ENCODE measurements around the gene FDPS.
A peak's percentile ranks its signal among the peaks of the same experiment; 100 is the strongest.

The FDPS gene

DNA sequence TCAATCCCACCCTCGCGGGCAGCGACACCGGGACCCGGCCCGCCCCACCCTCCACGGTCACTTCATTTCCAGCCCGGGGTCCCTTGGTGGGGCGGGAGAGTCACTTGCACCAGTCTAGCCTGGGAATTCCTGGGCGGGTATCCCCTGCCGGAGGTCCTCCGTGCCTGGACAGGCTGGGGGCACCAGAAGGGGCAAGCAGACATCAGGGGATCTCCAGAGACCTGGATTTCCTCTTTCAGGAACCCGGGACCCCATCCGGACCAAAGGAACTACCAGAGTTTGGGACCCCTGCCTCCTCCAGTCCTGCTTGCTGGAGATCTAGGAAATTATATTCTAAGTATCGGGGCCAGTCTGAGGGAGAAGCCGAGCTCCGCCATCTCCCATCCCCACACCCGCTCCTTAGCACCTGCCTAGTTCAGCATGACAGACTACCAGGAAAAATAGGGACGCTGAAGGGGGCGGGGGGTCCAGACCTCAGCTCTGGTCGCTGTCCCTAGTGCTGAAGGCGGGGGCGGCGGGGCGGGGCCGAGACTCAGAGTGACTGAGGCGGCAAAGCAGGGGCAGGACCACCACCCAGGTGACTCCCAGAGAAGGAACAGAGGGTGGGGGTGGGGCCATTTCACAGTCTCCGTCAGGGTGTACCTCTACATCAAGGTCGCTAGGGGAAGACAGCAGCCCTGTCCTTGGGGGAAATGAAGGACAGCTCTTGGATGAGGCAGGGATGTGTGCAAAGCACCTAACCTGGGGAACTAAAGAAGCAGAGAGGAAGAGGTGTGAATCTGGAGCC, 30.6 kb upstream of the FDPS start (continued):
- TF ChIP-seq ZNF518A (tag by site-specific recombination; conservative IDR thresholded peaks at IDR 0.05; ENCODE audit: low read depth) (no peak), ZNF121 (tag by site-specific recombination; IDR thresholded peaks at IDR 0.05) (no peak), ZNF768 (tag by site-specific recombination; IDR thresholded peaks at IDR 0.05) (no peak), ZNF658 (tag by site-specific recombination; IDR thresholded peaks at IDR 0.05) (no peak), ZNF366 (tag by site-specific recombination; conservative IDR thresholded peaks at IDR 0.05) (no peak), KLF1 (tag by site-specific recombination; IDR thresholded peaks at IDR 0.05) (peak; percentile 63; the same call in 1 of the 2 replicates), ZFP37 (tag by site-specific recombination; IDR thresholded peaks at IDR 0.05) (no peak), ZSCAN23 (tag by site-specific recombination; IDR thresholded peaks at IDR 0.05) (no peak), HOXD13 (CRISPR knock-in tag; IDR thresholded peaks at IDR 0.05; ENCODE audit: borderline replicate concordance) (no peak), ZNF600 (tag by site-specific recombination; IDR thresholded peaks at IDR 0.05) (no peak), ZNF423 (tag by site-specific recombination; IDR thresholded peaks at IDR 0.05) (no peak), SCRT1 (tag by site-specific recombination; IDR thresholded peaks at IDR 0.05; ENCODE audit: borderline replicate concordance) (no peak), ZNF521 (tag by site-specific recombination; IDR thresholded peaks at IDR 0.05) (no peak)
- TF ChIP-seq, protein P1, sequence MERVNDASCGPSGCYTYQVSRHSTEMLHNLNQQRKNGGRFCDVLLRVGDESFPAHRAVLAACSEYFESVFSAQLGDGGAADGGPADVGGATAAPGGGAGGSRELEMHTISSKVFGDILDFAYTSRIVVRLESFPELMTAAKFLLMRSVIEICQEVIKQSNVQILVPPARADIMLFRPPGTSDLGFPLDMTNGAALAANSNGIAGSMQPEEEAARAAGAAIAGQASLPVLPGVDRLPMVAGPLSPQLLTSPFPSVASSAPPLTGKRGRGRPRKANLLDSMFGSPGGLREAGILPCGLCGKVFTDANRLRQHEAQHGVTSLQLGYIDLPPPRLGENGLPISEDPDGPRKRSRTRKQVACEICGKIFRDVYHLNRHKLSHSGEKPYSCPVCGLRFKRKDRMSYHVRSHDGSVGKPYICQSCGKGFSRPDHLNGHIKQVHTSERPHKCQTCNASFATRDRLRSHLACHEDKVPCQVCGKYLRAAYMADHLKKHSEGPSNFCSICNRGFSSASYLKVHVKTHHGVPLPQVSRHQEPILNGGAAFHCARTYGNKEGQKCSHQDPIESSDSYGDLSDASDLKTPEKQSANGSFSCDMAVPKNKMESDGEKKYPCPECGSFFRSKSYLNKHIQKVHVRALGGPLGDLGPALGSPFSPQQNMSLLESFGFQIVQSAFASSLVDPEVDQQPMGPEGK (tag by site-specific recombination; IDR thresholded peaks at IDR 0.05) = no peak; the same call in 1 of the 2 replicates
- TF ChIP-seq, protein P2, sequence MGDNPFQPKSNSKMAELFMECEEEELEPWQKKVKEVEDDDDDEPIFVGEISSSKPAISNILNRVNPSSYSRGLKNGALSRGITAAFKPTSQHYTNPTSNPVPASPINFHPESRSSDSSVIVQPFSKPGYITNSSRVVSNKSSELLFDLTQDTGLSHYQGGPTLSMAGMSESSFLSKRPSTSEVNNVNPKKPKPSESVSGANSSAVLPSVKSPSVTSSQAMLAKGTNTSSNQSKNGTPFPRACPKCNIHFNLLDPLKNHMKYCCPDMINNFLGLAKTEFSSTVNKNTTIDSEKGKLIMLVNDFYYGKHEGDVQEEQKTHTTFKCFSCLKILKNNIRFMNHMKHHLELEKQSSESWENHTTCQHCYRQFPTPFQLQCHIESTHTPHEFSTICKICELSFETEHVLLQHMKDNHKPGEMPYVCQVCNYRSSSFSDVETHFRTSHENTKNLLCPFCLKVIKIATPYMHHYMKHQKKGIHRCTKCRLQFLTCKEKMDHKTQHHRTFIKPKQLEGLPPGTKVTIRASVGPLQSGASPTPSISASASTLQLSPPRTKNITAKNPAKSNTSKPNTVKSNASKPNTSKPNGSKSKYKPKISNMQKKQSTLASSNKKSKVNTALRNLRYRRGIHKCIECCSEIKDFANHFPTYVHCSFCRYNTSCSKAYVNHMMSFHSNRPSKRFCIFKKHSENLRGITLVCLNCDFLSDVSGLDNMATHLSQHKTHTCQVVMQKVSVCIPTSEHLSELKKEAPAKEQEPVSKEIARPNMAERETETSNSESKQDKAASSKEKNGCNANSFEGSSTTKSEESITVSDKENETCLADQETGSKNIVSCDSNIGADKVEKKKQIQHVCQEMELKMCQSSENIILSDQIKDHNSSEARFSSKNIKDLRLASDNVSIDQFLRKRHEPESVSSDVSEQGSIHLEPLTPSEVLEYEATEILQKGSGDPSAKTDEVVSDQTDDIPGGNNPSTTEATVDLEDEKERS (tag by site-specific recombination; IDR thresholded peaks at IDR 0.05) = no peak
- TF ChIP-seq, protein P3, sequence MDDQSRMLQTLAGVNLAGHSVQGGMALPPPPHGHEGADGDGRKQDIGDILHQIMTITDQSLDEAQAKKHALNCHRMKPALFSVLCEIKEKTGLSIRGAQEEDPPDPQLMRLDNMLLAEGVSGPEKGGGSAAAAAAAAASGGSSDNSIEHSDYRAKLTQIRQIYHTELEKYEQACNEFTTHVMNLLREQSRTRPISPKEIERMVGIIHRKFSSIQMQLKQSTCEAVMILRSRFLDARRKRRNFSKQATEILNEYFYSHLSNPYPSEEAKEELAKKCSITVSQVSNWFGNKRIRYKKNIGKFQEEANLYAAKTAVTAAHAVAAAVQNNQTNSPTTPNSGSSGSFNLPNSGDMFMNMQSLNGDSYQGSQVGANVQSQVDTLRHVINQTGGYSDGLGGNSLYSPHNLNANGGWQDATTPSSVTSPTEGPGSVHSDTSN (CRISPR knock-in tag; IDR thresholded peaks at IDR 0.05) = no peak
- TF ChIP-seq, protein P4, sequence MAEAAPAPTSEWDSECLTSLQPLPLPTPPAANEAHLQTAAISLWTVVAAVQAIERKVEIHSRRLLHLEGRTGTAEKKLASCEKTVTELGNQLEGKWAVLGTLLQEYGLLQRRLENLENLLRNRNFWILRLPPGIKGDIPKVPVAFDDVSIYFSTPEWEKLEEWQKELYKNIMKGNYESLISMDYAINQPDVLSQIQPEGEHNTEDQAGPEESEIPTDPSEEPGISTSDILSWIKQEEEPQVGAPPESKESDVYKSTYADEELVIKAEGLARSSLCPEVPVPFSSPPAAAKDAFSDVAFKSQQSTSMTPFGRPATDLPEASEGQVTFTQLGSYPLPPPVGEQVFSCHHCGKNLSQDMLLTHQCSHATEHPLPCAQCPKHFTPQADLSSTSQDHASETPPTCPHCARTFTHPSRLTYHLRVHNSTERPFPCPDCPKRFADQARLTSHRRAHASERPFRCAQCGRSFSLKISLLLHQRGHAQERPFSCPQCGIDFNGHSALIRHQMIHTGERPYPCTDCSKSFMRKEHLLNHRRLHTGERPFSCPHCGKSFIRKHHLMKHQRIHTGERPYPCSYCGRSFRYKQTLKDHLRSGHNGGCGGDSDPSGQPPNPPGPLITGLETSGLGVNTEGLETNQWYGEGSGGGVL (tag by site-specific recombination; IDR thresholded peaks at IDR 0.05) = no peak
- TF ChIP-seq, protein P5, sequence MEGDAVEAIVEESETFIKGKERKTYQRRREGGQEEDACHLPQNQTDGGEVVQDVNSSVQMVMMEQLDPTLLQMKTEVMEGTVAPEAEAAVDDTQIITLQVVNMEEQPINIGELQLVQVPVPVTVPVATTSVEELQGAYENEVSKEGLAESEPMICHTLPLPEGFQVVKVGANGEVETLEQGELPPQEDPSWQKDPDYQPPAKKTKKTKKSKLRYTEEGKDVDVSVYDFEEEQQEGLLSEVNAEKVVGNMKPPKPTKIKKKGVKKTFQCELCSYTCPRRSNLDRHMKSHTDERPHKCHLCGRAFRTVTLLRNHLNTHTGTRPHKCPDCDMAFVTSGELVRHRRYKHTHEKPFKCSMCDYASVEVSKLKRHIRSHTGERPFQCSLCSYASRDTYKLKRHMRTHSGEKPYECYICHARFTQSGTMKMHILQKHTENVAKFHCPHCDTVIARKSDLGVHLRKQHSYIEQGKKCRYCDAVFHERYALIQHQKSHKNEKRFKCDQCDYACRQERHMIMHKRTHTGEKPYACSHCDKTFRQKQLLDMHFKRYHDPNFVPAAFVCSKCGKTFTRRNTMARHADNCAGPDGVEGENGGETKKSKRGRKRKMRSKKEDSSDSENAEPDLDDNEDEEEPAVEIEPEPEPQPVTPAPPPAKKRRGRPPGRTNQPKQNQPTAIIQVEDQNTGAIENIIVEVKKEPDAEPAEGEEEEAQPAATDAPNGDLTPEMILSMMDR (tag by site-specific recombination; IDR thresholded peaks at IDR 0.05) = peak; percentile 38; the same call in 1 of the 2 replicates
- TF ChIP-seq, protein P6, sequence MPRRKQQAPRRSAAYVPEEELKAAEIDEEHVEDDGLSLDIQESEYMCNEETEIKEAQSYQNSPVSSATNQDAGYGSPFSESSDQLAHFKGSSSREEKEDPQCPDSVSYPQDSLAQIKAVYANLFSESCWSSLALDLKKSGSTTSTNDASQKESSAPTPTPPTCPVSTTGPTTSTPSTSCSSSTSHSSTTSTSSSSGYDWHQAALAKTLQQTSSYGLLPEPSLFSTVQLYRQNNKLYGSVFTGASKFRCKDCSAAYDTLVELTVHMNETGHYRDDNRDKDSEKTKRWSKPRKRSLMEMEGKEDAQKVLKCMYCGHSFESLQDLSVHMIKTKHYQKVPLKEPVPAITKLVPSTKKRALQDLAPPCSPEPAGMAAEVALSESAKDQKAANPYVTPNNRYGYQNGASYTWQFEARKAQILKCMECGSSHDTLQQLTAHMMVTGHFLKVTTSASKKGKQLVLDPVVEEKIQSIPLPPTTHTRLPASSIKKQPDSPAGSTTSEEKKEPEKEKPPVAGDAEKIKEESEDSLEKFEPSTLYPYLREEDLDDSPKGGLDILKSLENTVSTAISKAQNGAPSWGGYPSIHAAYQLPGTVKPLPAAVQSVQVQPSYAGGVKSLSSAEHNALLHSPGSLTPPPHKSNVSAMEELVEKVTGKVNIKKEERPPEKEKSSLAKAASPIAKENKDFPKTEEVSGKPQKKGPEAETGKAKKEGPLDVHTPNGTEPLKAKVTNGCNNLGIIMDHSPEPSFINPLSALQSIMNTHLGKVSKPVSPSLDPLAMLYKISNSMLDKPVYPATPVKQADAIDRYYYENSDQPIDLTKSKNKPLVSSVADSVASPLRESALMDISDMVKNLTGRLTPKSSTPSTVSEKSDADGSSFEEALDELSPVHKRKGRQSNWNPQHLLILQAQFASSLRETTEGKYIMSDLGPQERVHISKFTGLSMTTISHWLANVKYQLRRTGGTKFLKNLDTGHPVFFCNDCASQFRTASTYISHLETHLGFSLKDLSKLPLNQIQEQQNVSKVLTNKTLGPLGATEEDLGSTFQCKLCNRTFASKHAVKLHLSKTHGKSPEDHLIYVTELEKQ (tag by site-specific recombination; IDR thresholded peaks at IDR 0.05; ENCODE audit: borderline replicate concordance) = no peak

All from HEK293 (cell line).